Stimulated activated CD8-positive, alpha-beta memory T cell treated with anti-CD3 and anti-CD28 coated beads, Interleukin-7, amount 100 ng/mL, for 1 hour (primary cell): ENCODE measurements around the gene NAALADL2.
"Not testable (repeated sequence)": the region's sequence is repeated elsewhere in the genome, so short reads cannot be mapped to it uniquely, and the experiment has no call there.

Experiments used
- DNase-seq, 2 donors: peaks; one replicate each; pipeline ENCODE4 v3.0.0-alpha.2; 2020; ENCODE audit warnings: low read depth in 2 of 2

NAALADL2 gene

GRCh38 chr3:175422744-175423143 is 563.6 kb downstream of the NAALADL2 start:
- no peak for DNase-seq

GRCh38 chr3:175423848-175424247 is 564.7 kb downstream of the NAALADL2 start:
- DNase-seq = not testable (repeated sequence)

DNA sequence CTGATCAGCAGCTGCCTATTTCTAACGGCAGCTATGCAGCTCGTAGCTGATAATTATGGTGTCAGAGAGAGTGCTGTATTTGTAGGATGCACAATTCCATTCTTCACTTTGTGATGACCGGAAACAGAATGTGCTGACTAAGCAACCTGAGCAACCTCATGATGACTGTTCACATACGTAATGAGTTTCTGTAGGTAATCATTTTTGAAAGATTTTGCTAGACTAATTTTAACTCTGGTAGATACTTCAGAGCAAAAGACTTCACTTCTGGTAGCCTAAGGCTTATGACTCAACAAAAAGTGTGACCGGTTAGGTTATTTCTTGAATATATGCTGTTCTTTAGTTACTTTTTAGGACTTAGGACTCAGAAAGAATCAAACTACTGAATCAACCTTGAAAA is 567.7 kb downstream of the NAALADL2 start:
- DNase-seq = no peak

- DNase-seq = no peak
Observed at GRCh38 chr3:175428466-175428865, 569.3 kb downstream of the NAALADL2 start.

GRCh38 chr3:175430983-175431773 is 572.0 kb downstream of the NAALADL2 start:
- no peak for DNase-seq

DNA sequence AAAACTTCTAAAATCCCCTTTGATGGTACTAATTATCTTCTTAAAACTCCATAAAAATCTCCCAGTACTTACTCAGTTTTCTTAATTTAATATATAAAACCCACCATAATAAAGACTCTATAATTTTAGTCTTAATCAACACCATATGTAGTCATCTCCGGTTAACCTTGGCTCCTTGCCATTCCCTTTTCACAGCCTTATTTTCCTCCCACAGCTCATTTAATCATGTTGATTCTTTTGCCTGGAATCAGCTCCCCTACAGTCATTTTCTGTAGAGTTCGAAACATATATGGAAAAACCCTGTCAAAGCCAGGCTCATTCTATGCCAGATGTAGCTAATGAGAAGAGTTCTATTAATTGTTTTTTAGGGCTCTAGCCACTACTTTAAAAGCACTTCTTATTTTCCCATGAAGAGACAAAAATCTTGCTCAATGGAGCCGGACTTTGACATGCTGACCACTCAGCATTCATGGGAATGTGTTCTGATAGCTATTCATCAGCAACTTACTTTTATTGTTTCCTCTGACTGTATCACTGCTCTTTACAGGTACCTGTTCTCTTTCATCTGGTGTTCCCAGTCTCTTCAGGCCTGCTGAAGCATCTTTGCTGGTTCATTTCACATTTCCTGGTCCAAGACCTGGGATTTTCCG is 573.4 kb downstream of the NAALADL2 start:
- no peak for DNase-seq

GRCh38 chr3:175433026-175433674 is 574.0 kb downstream of the NAALADL2 start:
- DNase-seq = no peak

- no peak for DNase-seq
Observed at GRCh38 chr3:175434561-175434960, 575.4 kb downstream of the NAALADL2 start.

- DNase-seq = no peak
Observed at GRCh38 chr3:175443682-175444081, 584.5 kb downstream of the NAALADL2 start.

- no peak for DNase-seq
Observed at GRCh38 chr3:175445741-175446140, 586.6 kb downstream of the NAALADL2 start.

- DNase-seq = no peak
Observed at GRCh38 chr3:175447521-175447920, 588.4 kb downstream of the NAALADL2 start.

DNA sequence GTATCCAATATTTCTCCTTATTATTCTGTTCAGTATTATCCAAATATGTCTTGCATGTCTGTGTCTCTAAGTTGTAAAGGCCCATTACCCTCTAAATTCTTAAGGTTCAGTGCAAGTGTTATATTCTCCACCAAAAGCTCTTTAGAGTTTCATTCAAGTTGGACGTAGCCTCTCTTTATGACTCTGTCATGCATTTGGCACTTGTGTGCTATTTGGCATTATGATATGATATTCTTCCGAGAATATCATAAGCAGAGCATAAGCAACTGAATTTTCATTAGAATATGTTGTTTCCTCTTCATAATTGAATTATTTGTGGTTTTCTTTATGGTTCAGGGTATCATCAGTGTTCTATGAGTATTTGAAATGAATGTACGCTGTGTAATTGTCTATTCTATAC is 594.2 kb downstream of the NAALADL2 start:
- no peak for DNase-seq

GRCh38 chr3:175456466-175456865 is 597.3 kb downstream of the NAALADL2 start:
- DNase-seq = no peak

GRCh38 chr3:175457301-175457700 is 598.2 kb downstream of the NAALADL2 start:
- no peak for DNase-seq

DNA sequence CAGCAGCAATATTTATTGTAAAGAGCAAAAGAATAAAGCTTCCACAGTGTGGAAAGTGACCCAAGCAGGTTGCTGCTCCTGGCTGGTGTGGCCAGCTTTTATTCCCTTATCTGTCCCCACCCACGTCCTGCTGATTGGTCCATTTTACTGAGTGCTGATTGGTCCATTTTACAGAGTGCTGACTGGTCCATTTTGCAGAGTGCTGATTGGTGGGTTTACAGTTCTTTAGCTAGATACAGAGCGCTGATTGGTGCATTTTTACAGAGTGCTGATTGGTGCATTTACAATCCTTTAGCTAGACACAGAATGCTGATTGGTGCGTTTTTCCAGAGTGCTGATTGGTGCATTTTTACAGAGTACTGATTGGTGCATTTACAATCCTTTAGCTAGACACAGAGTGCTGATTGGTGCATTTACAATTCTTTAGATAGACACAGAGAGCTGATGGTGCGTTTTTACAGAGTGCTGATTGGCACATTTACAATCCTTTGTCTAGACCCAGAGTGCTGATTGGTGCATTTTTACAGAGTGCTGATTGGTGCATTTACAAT is 601.8 kb downstream of the NAALADL2 start:
- not testable (repeated sequence) for DNase-seq

GRCh38 chr3:175464362-175464761 is 605.2 kb downstream of the NAALADL2 start:
- DNase-seq = no peak

GRCh38 chr3:175469124-175469523 is 610.0 kb downstream of the NAALADL2 start:
- no peak for DNase-seq

DNA sequence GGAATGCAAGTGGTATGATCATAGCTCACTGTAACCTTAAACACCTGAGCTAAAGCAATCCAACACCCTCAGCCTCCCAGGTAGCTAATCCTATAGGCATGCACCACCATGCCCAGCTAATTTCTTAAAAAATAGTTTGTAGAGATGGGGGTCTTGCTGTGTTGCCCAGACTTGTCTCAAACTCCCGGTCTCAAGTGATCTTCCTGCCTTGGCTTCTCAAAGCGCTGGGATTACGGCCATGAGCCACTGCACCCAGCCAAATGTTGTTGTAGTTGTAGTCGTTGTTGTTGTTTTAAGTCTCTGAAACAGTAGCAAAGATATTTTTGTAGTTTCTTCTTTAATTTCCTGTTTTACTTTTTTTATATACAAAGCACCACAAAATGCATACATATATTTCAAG is 616.6 kb downstream of the NAALADL2 start:
- DNase-seq = no peak

GRCh38 chr3:175476489-175476888 is 617.4 kb downstream of the NAALADL2 start:
- no peak for DNase-seq

DNA sequence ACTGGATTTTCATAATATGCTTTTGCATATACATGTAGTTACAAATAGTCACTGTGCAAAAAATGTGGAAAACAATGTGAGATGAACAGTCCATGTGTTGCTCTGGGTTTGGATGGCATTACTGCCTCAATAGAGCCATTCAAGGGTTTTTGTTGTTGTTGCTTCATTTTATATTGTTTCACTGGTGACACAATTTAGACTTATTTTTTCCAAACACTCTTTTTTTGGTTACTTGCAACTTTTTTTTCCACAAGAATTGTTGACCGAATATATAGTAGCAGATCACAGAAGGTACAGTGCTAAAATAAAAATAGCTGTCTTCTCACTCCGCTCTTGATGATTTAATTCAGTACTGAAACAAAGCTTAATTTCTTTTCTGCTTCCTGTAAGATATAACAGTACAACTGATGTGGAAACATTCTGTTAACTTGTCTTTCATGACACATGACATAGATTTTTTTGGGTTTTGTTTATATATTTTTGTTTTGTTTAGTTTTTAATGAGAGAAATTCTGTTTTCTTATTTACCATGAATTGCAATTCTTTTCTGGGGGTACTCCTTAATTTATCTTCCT is 618.6 kb downstream of the NAALADL2 start:
- DNase-seq = no peak

DNA sequence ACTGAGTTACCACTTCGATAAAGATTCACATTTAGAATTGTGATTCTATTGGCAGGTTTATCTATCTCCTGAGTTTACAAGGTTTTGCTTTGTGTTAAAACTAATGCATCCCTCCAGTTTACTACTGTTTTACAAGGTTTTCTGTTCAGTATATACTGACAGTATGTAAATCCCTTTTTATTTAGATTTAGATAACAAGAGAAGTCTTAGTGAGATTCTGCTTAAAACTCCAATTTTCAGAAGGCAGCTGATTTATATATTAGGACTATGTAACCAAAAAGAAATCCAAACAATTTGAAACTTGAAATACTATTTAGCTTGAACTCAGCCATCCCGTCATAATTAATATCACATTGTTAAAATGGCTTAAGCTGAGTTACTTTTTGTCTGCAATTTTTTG is 619.2 kb downstream of the NAALADL2 start:
- DNase-seq = no peak

GRCh38 chr3:175479175-175479574 is 620.0 kb downstream of the NAALADL2 start:
- no peak for DNase-seq
